Spleen (tissue), 10 donors: ENCODE results near the gene CYTIP. TPM values are rescaled to one million over a fixed set of nuclear protein-coding genes. Genes with fewer than 3 reads are reported as not detected.

Source experiments
- polyA plus RNA-seq, 3 donors: library from polyadenylated mRNA; stranded (reverse); fragments of 200-250 nt; gene quantifications; one replicate each; pipeline ENCODE4 v1.2.1, GENCODE V29; 2013
- total RNA-seq, 7 donors: library from RNA; depleted of rRNA in 3 of 7; stranded (reverse); fragments of >200 nt in 3 of 7; fragmentation: NEBNext Ultra II Directional in 4 of 7; extraction: Animal tissue kit (Norgen Biotek cat#: 25700) in 4 of 7; gene quantifications; one replicate each; pipeline versions ENCODE4 v1.1.0 to v1.2.1, GENCODE V29; 2016 to 2021
- donor health status: healthy with polysubstance abuse.
- donor health status: DM: no; HTN: no; CAD: no; lungs with moderate emphysema.
- donor health status: DM: no; HTN: no; CAD: no.
- donor health status: Bipolar disorder and iron deficiency.
- donor health status: healthy.
- donor health status: DM: no; HTN: no; CAD: no.
- donor health status: DM: yes; HTN: yes; CAD: no.

The CYTIP gene
- total and polyA plus RNA-seq, 10 donors = 27.3 to 135 (median 101) TPM

Other genes starting within 250 kb of the CYTIP start
- gene GALNT5, start 186.4 kb downstream of the CYTIP start, total RNA-seq = under 1 TPM in 4 of 7 donors, not detected in 3; 0.09 to 0.70 (median 0.12) TPM
- gene GALNT5, start 186.4 kb downstream of the CYTIP start, polyA plus RNA-seq = under 1 TPM in 1 of 3 donors, not detected in 2; 0.03 TPM
- 1 to 10 TPM; 2.1 to 10.0 (median 4.4) TPM for gene ERMN, start 118.3 kb downstream of the CYTIP start, total RNA-seq
- gene ERMN, start 118.3 kb downstream of the CYTIP start, polyA plus RNA-seq = 1 to 10 TPM; 1.1 to 3.5 (median 2.4) TPM
- 1 to 10 TPM in 2 of 7 donors, under 1 TPM in 5; 0.36 to 1.4 (median 0.43) TPM for gene ACVR1C, start 184.8 kb upstream of the CYTIP start, total RNA-seq
- under 1 TPM; 0.03 to 0.09 (median 0.09) TPM for gene ACVR1C, start 184.8 kb upstream of the CYTIP start, polyA plus RNA-seq